COLO668 (cell line): ENCODE data around the gene ANKIB1.
"Not testable (repeated sequence)": the region's sequence is repeated elsewhere in the genome, so short reads cannot be mapped to it uniquely, and the experiment has no call there.

Source experiments
- DNase-seq: peaks from one replicate; lab custom pipeline; 2025; ENCODE audit not compliant: unreplicated experiment; lab: John Stamatoyannopoulos, UW

Gene ANKIB1

DNA sequence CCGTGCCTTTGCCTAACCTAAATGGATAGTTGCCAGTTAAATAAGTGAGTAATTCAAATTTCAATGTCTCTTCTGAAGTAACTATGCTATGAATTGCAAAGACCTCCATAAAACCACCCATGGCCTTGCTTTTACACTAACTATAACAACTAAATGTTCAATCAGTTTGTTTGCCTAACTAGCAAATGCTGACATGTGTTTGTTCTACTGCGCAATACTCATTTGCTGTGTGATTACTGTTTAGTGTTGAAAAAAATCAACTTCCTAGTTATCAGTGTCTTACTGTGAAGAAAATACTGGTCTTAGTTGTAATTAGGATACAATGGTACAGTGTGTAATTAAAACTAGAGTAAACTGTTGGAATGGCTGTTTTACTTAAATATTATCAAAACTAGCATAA lies 154.2 kb downstream of the ANKIB1 start:
- no peak for DNase-seq

DNA sequence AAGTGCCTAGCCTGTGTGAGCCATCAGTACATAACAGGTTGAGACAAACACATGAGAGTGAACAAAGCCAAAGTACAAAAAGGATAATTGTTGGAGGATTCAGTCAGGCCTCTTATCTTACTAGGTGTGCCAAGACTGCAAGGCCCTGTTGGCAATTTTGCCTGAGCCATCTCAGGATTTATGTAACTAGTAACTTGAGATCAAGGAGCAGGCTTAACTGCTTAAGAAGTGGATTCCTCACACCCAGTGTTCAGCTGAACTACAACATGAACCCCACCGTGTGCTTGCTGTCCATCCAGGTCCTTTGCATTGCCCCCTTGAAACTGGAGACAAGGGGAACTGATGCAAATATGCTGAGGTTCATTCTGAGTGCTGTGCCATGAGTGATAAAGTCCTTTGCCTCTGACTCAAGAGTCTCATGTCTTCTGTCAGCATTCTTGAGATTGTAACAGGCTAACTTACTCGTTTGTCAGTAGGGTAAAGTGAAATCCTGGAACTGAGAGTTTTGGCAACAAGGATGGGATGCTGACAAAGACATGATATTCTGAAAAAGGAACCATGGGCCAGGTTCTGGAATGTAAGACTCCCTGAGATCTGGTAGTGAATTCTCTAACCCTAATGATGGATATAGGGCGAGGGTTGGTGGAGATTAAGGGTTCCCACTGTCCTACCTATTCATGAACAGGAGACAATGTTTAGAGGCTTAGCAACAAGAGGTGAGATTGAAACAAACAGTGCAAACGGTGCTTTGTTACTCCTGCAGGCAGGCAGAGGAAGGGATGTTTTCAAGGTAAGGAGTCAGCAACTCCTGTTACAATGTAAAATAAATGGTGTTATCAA lies 157.4 kb downstream of the ANKIB1 start:
- DNase-seq: no peak

DNA sequence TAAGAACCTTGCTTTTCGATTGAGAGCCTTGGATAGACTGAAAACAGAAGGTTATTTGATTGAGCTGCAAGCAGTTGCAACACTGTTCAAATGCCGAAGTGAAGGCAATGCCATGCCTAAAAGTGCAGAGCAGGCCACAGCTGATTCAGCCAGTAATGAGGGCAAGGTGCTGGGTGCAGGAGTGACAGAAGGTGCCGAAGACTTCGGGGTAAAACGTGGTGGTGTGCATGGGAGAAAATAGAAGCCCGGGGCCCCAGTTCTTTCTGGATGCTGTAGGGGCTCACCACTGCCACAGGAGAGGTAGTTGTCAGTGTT lies 157.9 kb downstream of the ANKIB1 start:
- no peak for DNase-seq

DNA sequence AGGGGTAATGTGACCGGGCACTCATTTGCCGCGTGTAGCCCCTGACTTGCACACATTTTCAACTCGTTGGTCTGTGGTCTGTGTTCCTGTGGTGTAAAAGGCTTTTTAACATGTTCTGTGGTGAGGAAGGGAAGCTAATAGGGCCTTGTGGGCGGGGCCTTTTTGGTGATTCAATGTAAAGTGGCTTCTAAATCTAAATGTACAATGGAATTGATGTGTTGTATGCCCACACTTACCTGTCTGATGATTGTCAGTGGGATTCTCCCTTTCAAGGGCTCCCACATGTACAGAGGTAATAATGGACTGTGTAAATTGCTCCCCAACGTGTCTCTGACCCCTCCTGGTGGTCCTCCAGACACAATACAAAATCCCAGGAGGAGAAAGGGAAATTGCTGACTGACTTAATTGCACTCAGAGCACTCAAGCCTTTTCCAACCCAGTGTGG lies 158.4 kb downstream of the ANKIB1 start:
- no peak for DNase-seq

DNA sequence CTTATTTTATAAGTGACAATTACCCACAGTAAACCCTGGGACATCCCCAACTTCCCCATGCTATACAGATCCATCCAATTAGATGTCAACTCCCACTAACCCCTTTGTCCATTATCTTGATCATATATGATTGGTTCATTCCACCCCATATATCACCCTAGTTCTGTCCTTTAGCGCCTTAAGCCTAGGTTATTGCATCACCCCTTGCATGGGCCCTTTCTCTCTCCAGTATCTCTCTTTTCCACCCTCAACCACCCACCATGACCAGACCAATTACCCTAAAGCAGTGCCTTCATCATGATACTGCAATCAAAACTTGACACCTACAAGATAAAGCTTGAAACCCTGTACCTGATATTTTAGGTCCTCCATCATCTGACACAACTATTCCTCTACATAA lies 163.6 kb downstream of the ANKIB1 start:
- no peak for DNase-seq

DNA sequence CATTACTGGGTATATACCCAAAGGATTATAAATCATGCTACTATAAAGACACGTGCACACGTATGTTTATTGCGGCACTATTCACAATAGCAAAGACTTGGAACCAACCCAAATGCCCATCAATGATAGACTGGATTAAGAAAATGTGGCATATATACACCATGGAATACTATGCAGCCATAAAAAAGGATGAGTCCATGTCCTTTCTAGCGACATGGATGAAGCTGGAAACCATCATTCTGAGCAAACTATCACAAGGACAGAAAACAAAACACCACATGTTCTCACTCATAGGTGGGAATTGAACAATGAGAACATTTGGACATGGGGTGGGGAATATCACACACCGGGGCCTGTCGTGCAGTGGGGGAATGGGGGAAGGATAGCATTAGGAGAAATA lies 164.4 kb downstream of the ANKIB1 start:
- DNase-seq: not testable (repeated sequence)

DNA sequence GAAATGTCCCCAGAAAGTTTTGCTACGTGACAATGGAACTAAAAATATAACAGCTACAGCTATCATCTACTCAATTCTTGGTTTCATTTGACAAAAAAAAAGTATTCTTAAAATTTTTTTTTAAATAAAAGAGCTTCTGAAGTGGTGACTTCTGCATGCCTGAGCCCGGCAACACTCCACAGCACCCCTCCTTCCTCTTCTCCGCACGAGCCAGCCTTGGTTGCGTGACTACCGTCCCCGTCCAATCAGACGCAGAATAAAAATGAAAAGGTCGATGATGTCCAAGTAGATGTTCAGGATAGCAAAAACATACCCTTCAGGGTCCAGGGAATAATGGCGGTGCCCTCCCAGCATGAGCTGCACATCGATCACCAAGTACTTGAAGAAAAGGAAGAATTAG lies 167.0 kb downstream of the ANKIB1 start:
- DNase-seq: no peak

DNA sequence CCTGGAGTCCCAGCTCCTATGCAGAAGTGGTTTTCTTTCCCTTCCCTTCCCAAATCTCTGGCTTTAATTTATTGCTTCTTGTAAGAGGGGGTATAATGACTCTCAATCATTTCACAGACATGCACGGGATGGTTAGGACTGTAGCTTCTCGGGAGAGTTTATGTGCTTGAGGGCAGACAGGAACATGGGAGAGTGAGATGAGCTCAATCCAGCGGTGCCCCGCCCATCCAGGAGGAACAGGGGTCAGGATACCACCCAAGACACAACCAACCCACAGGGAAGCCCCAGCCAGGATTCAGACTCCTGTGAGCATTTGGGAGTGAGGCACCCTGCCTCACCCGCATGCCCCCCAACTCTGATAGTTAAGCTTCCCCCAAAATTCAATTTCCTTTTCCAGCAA lies 167.8 kb downstream of the ANKIB1 start:
- no peak for DNase-seq

DNA sequence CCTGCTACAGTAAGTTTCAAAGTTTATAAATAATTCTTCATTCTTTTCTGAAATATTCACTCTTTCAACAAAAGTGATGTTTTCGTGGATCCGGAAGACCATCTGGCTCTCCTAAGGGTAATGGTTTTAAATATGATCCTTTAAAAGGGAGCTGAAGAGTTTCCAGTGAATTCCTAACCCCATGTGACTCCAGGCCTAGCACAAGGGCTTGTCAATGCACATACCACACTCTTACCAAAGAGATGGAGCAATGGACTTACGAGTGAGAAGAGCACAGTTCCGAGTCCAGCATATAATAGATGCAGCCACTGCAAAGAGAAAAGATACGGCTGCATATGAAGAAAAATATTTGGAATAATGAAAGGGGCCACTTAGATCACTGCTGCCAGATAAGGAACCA lies 169.5 kb downstream of the ANKIB1 start:
- DNase-seq: no peak

DNA sequence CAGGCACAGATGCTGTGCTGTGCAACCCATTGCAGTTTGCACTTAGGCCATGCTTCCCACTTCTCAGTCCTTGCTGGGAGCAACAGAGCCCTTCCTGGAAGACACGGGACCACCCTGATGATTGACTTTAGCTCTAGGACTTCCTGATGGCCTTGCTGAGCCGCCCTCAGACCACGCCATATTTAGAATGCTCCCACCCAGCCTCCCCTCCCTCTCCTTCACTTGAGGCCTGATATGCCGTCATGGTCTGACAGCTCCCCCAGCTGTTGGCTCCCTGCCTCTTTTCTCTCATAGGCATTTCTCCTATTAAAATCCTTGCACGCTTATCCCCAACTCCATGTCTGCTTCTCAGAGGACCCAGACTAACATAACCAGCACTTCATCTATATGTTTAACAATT lies 172.1 kb downstream of the ANKIB1 start:
- no peak for DNase-seq

DNA sequence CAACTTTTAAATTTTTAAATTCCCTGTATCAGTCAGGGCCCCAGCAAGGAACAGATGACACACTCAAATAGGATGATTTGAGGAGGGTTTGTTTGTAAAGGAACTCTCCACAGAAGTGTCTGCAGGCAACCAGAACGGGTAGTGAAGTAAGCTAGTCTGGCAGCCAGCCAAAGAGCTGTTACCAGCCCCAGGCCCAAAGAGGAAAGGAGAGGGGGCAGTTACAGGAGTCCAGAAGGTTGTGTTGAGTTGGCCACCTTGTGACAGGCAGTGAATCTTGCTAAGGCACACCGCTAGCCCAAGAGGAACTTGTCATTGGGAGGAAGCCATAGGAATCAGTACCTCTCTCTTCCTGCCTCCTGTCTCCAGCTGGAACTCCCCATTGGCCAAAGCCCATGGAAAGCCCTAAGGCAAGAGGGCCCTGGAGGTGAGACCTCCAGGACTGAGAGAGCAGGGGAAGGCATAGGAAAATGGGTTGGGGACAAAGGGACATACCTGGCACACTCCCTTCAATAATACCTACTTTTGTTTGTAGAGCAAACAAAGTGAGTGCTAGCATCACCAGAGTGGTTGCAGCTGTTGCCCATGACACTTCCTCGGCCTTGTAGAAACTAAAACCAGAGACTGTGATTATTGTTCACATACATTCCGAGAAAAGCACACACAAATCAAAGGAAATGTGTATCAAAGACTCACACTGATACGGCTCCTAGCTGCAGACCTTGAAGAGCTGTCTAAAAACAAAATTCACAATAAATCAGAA lies 176.1 kb downstream of the ANKIB1 start:
- DNase-seq: peak; percentile 84

DNA sequence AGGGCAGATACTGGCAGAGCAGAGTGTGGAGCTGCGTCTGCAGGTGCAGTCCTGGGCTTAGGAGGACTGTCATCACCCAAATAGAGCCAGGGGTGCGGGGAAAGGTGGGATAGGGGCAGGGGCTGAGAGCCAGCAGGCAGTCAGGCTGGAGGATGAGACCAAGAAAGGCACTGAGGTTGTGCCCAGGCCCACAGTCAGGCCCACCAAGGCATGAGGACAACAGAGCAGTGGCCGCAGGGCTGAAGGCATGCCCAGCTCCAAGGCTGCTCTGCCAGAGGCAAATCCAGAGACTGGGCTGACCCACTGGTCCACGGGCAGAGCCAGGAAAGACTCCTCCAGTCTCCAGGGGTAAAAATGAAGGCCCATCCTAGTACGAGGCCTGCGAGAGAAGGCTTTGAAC lies 177.2 kb downstream of the ANKIB1 start:
- no peak for DNase-seq

DNA sequence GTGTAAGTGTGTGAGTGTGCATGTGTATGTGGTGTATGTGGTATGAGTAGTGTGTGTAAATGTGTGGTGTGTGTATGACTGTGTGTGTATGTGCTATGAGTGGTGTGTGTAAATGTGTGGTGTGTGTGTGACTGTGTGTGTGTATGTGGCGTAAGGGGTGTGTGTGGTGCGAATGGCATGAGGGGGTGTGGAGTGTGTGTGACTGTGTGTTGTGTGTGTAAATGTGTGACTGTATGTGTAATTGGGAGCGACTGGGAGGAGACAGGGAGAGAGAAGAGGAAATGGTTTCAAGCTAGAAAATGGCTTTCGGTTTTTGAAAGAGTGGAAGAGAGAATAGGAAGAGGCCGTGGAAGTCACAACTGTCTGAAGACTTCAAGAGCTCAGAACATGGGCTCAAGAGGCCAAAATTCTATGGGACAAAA lies 177.9 kb downstream of the ANKIB1 start:
- DNase-seq: no peak

DNA sequence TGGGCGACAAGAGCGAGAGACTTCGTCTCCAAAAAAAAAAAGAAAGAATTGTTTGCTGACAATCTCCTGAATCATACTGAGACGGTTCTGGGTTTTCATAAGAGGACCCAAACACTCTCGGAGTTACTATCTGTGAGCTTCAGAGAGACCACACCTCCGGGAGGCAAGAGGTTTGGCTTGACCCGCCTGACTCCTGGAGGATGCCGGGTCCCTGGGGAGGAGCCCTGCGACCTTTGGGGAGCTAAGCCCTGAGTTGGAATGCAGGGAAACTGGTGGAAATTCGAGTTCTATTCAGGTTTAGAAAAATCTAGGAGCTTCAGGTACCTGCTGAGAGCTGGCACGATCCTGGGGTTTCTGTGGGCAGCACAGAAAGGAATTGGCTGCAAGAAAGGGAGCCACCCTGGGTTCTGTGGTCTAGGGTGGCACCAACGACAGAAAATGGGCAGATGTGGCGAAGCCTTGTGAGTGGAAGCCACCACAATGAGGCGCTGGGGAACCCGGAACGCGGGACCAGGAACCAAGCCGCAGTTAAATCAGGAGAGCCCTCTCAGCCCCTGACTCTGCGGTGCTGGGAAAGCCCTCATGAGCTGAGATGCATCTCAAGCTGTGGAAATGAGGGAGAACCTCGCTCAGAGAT lies 179.7 kb downstream of the ANKIB1 start:
- DNase-seq: no peak

DNA sequence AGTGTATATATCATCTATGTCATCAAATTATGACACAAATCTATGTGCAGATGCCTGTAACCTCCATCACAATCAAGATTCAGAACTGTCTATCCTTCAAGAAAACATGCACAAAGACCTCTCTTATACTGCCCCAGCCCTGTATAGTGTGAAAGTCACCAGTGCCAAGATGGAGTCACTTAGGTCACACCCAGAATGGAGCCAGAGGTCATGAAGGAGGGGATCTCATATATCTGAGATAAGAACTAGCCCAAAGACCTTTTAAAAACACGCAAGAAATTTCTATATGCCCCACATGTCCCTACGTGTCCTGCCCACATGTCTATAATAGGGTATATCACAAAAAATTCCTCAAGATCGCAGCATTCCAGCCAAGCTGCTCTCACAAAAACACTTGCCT lies 181.4 kb downstream of the ANKIB1 start:
- no peak for DNase-seq

DNA sequence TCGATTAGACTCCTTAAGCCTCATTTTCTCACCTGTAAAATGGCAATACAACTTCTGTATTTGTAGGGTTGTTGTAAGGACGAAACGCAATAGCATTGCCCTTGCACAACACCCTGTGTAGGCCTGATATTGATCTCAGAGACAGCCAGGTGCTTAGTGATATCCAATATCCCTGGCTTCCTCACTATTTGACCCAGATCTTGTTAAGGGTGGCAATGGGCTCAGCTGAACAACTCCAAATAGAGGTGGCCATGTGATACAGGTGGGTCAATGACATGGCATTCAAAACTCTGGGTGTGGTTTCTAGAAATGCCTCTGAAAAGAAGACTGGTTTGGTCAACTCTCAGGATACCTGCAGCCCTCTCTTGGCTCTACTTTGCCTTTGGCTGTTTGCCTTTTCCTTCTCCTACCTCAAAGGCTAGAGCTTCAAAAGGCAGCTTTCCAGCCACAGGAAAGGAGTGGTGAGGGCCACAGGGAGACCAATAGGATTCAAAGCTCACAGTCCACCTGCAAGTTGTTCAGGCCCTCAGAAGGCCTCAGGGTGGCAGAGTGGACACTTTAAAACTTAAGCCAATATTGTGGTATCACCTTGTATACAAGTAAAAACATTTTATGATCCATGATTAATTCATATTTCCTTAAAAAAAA lies 186.6 kb downstream of the ANKIB1 start:
- no peak for DNase-seq

DNA sequence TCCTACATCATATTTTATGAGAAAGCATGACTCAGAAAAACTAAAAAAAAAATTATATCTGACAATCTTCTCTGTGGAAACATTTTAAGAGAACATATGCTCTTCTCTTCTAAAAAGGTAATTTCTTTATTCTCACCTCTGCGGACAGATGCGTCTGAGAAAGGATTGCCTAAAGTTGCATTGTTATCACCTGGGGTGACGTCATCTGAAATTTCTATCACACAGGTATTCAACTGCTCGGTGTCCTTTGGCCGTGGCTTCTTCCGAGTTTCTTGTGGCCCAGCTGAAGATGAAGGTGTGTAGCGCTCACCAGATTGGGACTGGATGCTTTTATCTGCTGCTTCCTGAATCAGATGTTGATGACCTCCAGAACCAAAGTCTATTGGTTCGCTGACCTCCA lies 187.2 kb downstream of the ANKIB1 start:
- DNase-seq: no peak

DNA sequence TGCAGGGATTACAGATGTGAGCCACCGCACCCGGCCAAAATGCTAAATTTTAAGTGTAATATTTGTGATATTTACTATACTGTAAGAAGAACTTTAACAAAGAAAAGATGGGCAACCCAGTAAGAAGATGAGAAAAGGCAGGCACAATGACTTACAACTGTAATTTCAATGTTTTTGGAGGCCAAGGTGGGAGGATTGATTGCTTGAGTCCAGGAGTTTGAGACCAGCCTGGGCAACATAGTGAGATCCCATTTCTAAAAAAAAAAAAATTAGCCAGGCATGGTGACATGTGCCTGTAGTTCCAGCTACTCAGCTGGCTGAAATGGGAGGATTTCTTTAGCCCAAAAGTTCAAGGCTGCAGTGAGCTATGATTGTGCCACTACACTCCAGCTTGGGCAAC lies 189.8 kb downstream of the ANKIB1 start:
- no peak for DNase-seq

DNA sequence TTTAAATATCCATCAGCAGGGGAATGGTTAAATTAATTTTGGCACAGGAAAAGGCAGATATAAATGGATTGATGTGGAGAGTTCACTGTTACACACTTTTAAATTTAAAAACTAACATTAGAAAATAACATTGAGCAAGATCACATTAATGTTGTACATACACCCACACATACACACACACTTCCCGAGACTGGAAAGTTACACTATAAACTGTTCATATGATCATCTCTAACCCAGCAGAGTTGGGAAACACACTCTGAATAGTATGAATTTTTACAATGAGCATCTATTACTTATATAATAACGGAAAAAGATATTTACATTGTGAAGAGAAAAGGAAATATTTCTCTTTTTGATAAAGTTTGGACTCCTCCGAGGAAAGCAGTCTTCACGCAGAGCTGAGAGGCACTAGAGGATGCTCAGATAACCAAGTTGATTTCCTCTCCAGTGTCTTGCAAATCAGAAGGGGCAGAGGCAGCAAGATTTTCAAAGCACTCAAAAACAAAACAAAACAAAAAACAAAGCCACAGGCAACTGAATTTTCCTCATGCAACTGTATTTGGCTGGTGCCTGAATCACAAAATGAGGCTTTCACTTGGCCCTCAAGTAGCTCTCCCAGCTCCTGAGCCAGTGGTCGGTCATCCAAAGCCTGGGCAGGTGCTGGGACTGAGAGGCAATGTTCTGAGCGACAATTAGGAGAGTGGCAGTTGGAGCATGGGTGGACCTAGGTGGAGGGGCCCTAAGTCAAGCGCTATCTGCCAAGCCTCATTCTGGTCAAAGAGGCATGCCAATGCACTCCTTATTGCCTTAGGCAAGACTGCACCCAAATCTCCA lies 191.1 kb downstream of the ANKIB1 start:
- no peak for DNase-seq

DNA sequence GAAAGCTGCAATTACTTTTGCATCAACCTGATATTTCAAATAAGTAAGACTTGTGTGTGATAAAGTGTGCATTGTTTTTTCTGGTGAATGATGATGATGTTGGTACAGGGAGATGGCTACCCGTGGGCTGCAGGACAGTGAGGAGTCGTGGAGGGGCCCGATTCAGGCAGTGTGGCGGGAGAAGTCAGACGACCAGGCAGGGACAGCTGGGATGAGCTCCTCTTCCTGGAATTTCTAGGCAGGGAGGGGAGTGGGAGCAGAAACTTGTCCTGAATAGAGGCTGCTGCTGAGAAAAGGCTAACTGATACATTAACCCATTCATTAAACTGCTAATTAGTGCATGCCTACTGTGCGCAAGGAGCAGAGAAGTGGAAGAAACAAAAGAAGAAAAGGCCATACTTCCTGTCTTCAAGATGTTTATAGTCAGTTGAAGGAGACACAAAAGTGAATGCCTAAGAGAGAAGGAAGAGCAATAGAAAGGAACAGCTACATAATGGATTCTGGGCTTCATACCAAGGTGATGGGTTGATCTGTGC lies 192.2 kb downstream of the ANKIB1 start:
- DNase-seq: no peak
